Measurements from ENCODE around the gene GORASP2.

- TF ChIP-seq EZH2phosphoT487 (IDR thresholded peaks at IDR 0.05) = no peak
- no peak for TF ChIP-seq CTCF (IDR thresholded peaks at IDR 0.05)
These were observed 34.3 kb downstream of the GORASP2 start for GRCh38 chr2:170963386-170963785.

All from neural progenitor cell (in vitro differentiated cells).